GM21529 (cell line): ENCODE measurements around the gene RRBP1.

Experiments used
- ATAC-seq: cut with Tn5 transposase; IDR thresholded peaks from one replicate; pipeline ENCODE4 v1.9.1; 2021; ENCODE audit not compliant: unreplicated experiment

The RRBP1 gene

GRCh38 chr20:17611290-17611539, 70.8 kb downstream of the RRBP1 start:
- no peak for ATAC-seq

- ATAC-seq: no peak
Observed at GRCh38 chr20:17610566-17611289, 71.3 kb downstream of the RRBP1 start.

GRCh38 chr20:17609811-17610377, 72.1 kb downstream of the RRBP1 start:
- ATAC-seq: no peak

DNA sequence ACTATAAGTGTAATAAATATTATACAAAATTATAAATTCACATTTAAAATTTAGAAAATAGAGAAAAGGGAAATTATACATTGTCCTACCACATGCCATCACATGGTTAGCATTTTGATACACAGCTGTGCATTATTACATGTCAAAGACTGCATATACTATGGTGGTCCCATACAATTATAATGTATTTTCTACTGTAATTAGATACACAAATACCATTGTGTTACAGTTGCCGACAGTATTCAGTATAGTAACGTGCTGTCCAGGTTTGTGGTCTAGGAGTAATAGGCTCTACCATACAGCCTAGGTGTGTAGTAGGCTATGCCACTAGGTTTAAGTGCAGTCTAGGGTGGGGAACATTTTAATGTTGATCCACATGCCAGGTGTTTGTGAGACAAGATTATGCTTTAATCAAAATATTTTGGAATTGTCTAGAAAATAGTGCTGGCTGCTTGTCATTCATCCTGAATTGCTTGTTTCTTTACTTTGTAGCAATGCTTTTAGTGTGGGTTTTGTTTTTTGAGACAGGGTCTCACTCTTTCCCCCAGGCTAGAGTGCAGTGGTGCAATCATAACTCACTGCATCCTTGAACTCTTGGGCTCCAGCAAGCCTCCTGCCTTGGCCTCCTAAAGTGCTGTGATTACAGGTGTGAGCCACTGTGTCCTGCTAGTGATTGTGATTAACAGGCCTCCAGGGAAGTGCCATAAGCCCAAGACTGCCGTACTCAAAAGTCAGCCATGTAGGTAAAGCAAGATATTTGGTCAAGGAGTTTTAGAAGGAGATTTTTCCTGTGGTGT, 73.1 kb downstream of the RRBP1 start:
- no peak for ATAC-seq

- no peak for ATAC-seq
Observed at GRCh38 chr20:17606001-17606400, 76.0 kb downstream of the RRBP1 start.

- ATAC-seq: no peak
Observed at GRCh38 chr20:17605131-17605660, 76.8 kb downstream of the RRBP1 start.

GRCh38 chr20:17602493-17602892, 79.5 kb downstream of the RRBP1 start:
- ATAC-seq: no peak

DNA sequence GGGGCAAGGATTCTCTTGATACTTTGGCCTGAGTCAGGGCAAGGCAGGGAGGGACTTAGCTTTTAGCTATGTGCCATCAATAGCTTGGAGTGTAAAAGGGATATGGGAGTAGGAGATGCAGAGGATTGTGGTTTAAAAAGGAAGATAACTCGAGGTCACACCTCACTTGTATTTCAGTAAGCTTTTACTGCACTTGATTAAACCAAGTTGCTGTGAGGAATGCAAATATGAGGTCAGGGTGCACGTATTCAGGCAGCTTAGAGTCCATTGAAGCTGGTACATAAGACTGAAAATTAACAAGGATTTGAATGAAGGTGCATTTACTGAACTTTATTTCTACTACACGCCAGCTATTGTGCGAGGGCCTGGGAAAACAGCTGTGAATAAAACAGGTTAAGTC, 80.1 kb downstream of the RRBP1 start:
- ATAC-seq: no peak

- ATAC-seq: no peak
Observed at GRCh38 chr20:17598013-17598550, 84.0 kb downstream of the RRBP1 start.

- no peak for ATAC-seq
Observed at GRCh38 chr20:17595856-17596255, 86.2 kb downstream of the RRBP1 start.

GRCh38 chr20:17594443-17594842, 87.6 kb downstream of the RRBP1 start:
- ATAC-seq: no peak

- ATAC-seq: no peak
Observed at GRCh38 chr20:17593902-17594301, 88.1 kb downstream of the RRBP1 start.

- no peak for ATAC-seq
Observed at GRCh38 chr20:17590245-17590644, 91.8 kb downstream of the RRBP1 start.

DNA sequence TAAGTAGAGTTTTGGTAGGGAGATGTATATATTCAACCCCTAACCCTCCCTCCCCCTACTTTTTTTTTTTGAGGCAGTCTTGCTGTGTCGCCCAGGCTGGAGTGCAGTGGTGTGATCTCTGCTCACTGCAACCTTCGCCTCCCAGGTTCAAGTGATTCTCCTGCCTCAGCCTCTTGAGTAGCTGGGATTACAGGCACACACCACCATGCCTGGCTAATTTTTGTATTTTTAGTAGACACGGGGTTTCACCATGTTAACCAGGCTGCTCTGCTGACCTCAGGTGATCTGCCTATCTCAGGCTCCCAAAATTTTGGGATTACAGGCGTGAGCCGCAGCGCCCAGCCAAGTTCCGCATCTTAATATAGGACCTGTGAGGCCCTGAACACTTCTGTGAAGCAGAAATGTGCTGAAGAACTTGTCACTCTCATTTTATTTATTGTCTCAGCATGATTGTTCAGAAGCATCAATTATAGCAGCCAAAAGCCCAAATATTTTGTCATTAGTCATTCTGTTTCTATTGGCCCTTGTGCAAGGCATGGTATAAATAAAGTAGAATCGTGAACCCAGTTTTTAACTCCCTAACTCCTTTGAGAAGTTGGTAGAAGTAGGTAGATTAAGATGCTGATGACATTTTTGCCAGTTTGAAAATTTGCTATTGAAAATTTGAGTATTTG, 92.7 kb downstream of the RRBP1 start:
- ATAC-seq: no peak

DNA sequence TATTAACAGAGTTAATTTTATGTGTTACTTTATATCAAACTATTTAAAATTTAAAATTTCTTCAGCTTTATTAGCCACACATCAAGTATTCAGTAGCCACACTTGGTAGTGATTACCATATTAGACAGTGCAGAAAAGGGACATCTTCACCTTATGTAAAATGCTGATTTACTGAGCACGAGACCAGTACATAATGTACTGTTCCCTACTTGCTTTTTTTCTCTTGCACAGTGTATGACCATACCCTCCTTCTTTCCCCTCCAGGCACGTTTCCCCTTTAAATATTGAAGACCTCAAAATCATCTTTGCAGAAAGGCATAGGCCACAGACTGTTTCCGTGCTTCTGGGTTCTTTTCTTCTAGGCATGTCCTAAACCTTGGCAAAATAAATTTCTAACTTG, 94.2 kb downstream of the RRBP1 start:
- no peak for ATAC-seq

DNA sequence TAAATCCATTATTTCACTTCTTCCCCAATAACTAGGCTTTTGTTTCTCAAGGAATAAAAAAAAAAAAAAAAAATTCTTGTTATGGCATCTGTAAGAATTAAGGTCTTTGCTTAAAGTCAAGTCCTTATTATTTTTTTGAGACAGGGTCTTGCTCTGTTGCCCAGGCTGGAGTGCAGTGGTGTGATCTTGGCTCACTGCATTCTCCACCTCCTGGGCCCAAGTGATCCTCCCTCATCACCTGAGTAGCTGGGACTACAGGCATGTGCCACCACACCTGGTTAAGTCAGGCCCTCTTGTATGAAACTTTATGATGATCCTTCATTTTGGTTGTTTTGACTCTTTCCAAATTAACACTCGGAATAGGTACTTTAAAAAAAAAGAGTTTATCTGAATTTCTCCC, 94.9 kb downstream of the RRBP1 start:
- ATAC-seq: no peak

GRCh38 chr20:17586250-17586649, 95.8 kb downstream of the RRBP1 start:
- ATAC-seq: no peak

DNA sequence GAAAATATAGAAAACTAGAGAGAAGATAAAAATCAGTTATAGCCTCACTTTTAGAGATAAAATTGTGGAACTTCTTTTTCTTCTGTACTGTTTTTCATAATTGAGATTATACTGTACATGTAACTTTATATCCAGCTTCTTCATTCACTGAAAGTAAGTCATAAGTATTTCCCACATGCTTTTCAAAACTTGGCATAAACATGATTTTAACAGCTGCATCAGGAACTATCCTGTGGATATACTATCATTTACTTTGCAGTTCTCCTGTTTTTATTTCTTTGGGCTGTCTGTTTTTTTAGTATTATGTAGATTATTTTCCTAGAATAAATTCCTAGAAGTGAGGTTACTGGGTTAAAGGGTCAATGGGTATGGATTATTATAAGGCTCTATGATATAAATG, 97.4 kb downstream of the RRBP1 start:
- no peak for ATAC-seq

DNA sequence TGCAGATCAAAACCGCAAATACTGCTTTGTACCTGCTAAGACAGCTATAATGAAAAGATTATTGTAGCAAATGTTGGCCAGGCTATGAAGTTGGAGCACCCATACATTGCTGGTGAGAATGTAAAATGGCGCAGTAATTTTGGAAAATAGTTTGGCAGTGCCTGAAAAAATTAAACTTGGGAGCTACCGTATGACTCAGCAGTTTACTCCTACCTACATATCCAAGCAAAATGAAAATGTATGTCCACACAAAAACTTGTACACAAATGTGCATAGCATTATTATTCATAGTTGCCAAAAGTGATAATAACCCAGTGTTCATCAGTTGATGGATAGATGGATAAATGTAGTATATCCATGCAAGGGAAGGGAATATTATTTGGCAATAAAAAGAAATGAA, 98.9 kb downstream of the RRBP1 start:
- no peak for ATAC-seq

DNA sequence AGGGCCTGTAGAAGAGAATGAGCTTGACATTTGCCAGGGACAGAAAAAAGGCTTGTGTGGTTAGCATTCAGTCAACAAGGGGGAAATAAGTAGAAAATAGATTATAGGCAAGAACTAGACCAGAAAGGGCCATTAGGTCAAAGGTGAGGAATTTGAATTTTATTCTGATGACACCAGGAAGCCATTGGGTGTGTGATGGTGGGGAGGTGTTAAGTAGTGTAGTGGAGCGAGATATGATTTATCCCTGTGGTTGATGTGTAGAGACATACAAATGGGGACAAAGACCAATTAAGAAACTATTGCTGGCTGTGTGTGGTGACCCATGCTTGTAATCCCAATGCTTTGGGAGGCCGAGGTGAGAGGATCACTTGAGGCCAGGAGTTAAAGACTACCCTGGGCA, 101.1 kb downstream of the RRBP1 start:
- ATAC-seq: no peak

DNA sequence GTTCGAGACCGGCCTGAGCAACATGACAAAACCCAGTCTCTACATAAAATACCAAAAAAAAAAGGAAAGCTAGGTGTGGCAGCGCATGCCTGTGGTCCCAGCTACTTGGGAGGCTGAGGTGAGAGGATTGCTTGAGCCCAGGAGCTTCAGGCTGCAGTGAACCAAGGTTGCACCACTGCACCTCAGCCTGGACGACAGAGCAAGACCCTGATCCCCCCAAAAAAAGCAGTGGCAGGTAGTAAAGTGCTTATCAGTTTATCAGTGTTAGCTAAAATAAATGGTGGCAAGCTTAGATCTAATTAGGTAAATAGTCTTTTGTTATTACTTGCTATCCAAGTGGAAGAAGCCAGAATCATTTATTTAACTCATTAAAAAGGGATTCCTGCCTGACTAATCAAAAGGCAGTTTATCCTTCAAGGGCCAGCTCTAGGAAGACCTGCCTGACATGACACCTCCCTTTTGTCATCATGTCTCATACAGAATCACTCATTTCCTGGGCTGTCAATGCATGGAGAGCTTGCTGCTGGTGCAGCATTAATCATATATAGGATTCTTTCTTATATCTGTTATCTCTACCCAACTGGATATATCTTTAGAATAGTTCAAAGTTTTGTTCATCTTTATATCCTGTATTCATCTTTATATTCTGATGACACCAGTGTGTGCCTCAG, 102.5 kb downstream of the RRBP1 start:
- ATAC-seq: no peak
